A673 (cell line): ENCODE data around the gene STX1A. TPM values are rescaled to one million over a fixed set of nuclear protein-coding genes. Genes with fewer than 3 reads are reported as not detected.
A peak's percentile ranks its signal among the peaks of the same experiment; 100 is the strongest.

Experiments
- BruUV-seq: library from RNA; stranded (reverse); fragments of 400-500 nt; replicated peaks from 2 replicates; lab custom pipeline; 2021; lab: Mats Ljungman, UMichigan
- CTCF ChIA-PET: fragments of 300-600 bp; sonication (Branson Sonifier 250); formaldehyde crosslinking; loops from one replicate; lab custom pipeline; 2022; ENCODE audit warnings: antibody characterized with exemption; lab: Charles Lee
- POLR2A ChIA-PET: fragments of 300-600 bp; sonication (Branson Sonifier 250); formaldehyde crosslinking; loops from one replicate; lab custom pipeline; 2022; ENCODE audit warnings: antibody characterized with exemption; ENCODE audit not compliant: low non-redundant PET; lab: Charles Lee
- DNase-seq: peaks from one replicate; pipeline ENCODE4 v3.0.0-alpha.2; 2015; ENCODE audit warnings: low spot score
- H3K27ac ChIP-seq: fragments of 200-600 bp; sonication (generic); 2 replicates; pipeline ENCODE4 v1.5.1; 2016; ENCODE audit warnings: mixed run types, low read depth, mild to moderate bottlenecking, mixed read lengths, antibody characterized with exemption, low read length; ENCODE audit not compliant: poor library complexity, severe bottlenecking
- H3K27me3 ChIP-seq: fragments of 200-600 bp; sonication (generic); replicated peaks from 2 replicates; pipeline ENCODE4 v1.6.1; 2017; ENCODE audit warnings: mixed run types, low read depth, mild to moderate bottlenecking, mixed read lengths, antibody characterized with exemption, low read length; ENCODE audit not compliant: insufficient read depth, poor library complexity
- H3K36me3 ChIP-seq: fragments of 200-600 bp; sonication (generic); 2 replicates; pipeline ENCODE4 v1.6.1; 2016; ENCODE audit warnings: mixed run types, mild to moderate bottlenecking, mixed read lengths, antibody characterized with exemption, low read length; ENCODE audit not compliant: insufficient read depth, poor library complexity, severe bottlenecking
- H3K4me1 ChIP-seq: fragments of 200-600 bp; sonication (generic); 2 replicates; pipeline ENCODE4 v1.6.1; 2017; ENCODE audit warnings: mixed run types, mild to moderate bottlenecking, mixed read lengths, antibody characterized with exemption, low read length; ENCODE audit not compliant: insufficient read depth, poor library complexity, severe bottlenecking
- H3K4me3 ChIP-seq: fragments of 200-600 bp; sonication (generic); 2 replicates; pipeline ENCODE4 v1.5.1; 2016; ENCODE audit warnings: low read depth, mixed run types, mild to moderate bottlenecking, mixed read lengths, low read length; ENCODE audit not compliant: poor library complexity, severe bottlenecking
- H3K9me3 ChIP-seq: fragments of 200-600 bp; sonication (generic); 2 replicates; pipeline ENCODE4 v1.6.1; 2016; ENCODE audit warnings: mixed run types, low read depth, mild to moderate bottlenecking, mixed read lengths, antibody characterized with exemption, low read length; ENCODE audit not compliant: poor library complexity, severe bottlenecking
- EZH2 ChIP-seq: fragments of 200-600 bp; sonication (generic); IDR thresholded peaks from 2 replicates; pipeline ENCODE4 v1.6.1; 2017; ENCODE audit warnings: borderline replicate concordance, low read depth, mild to moderate bottlenecking, mixed read lengths, antibody characterized with exemption, low read length; ENCODE audit not compliant: poor library complexity, severe bottlenecking
- intact Hi-C: fragments of 100-400 bp; cut with micrococcal nuclease; formaldehyde crosslinking; loops from one replicate; pipeline ENCODE4 v1.10.0; 2022; ENCODE audit not compliant: unreplicated experiment
- total RNA-seq: library from RNA; stranded (reverse); gene quantifications from 2 replicates; pipeline ENCODE4 v1.2.3, GENCODE V29; 2021
- TF ChIP-seq, protein P1 (sequence below): fragments of 300-800, 200-600 bp; sonication (generic); conservative IDR thresholded peaks from 2 replicates; pipeline ENCODE4 v1.5.1; 2017; ENCODE audit warnings: low read depth, mild to moderate bottlenecking, antibody characterized with exemption, low read length, moderate library complexity, mixed read lengths

The STX1A gene
- total RNA-seq, 1 experiment from 2014 or later = 47.1 TPM

DNA sequence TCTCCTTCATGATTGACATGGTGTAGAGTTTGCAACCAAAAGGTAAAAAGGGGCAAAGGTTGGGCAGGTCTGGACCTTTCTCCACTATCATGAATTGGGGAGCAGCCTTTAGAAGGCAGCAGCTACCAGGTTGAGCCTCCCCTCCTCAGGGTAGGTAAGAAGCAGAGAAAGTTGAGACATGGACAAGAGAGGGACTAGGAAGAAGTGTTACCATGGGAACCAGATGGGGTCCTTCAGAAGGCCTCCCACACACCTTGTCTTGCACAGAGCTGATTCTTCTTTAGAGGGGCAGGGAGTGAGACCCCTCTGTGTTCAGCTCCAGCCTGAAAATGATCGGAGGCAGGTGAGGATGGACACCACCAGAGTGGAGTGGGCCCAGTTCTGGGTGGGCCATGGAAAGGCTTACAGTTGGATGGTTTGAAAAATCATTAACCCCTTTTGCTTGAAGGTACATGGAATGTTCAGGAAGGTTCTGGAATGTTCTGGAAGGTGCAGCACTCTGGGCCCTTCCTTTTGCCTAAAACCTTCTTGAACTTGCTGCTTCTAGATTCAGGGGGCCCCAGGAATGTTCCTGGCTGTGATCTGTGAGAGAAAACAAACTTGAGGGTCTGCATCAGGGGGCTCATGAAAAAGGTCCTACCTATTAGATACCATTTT, 44.9 kb downstream of the STX1A start:
- no peak for TF ChIP-seq EZH2
- TF ChIP-seq, protein P1, sequence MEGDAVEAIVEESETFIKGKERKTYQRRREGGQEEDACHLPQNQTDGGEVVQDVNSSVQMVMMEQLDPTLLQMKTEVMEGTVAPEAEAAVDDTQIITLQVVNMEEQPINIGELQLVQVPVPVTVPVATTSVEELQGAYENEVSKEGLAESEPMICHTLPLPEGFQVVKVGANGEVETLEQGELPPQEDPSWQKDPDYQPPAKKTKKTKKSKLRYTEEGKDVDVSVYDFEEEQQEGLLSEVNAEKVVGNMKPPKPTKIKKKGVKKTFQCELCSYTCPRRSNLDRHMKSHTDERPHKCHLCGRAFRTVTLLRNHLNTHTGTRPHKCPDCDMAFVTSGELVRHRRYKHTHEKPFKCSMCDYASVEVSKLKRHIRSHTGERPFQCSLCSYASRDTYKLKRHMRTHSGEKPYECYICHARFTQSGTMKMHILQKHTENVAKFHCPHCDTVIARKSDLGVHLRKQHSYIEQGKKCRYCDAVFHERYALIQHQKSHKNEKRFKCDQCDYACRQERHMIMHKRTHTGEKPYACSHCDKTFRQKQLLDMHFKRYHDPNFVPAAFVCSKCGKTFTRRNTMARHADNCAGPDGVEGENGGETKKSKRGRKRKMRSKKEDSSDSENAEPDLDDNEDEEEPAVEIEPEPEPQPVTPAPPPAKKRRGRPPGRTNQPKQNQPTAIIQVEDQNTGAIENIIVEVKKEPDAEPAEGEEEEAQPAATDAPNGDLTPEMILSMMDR = no peak
- no peak for DNase-seq
- peak overlapping the region; percentile 37 for H3K27ac ChIP-seq
- ChIA-PET POLR2A (no interaction called here), CTCF (no interaction called here)
- intact Hi-C loops = no loop called here
- H3K27me3 ChIP-seq = no peaks in the 10 kb centered on the region
- H3K4me3 ChIP-seq = no peak overlapping the region
- no peaks in the 10 kb centered on the region for H3K4me1 ChIP-seq
- peaks cover 6% of the 10 kb centered on the region for H3K36me3 ChIP-seq
- no peaks in the 10 kb centered on the region for H3K9me3 ChIP-seq
- BruUV-seq = no TSS peak

- ChIA-PET CTCF (no interaction called here), POLR2A (no interaction called here)
- peaks cover 6% of the 10 kb centered on the region for H3K4me1 ChIP-seq
- H3K4me3 ChIP-seq = no peak overlapping the region
- intact Hi-C loops = no loop called here
- no peaks in the 10 kb centered on the region for H3K27me3 ChIP-seq
- TF ChIP-seq, protein P1 = no peak
- TF ChIP-seq EZH2 = no peak
- BruUV-seq = no TSS peak
- DNase-seq = no peak
- H3K9me3 ChIP-seq = no peaks in the 10 kb centered on the region
- H3K36me3 ChIP-seq = no peaks in the 10 kb centered on the region
- H3K27ac ChIP-seq = no peak overlapping the region
These were observed 47.5 kb downstream of the STX1A start for GRCh38 chr7:73671857-73672445.

DNA sequence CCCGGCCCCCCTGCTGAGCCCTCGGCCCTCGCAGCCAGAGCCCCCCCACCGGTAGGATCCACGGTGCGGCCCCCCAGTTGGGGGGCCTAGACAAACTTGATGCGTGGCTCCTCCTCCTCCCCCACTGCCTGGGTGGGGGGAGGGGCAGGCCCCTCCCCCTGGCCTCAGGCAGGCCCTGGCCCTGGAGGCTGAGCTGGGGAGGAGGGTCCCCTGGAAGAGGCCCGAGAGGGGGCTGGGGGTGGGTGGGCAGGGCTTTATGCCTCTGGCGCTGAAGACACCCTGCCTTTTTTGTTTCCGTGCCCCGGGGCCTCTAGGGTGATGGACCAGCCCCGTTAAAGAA, 48.2 kb downstream of the STX1A start:
- H3K9me3 ChIP-seq = no peaks in the 10 kb centered on the region
- H3K4me1 ChIP-seq = peaks cover 6% of the 10 kb centered on the region
- POLR2A ChIA-PET = no interaction called here
- H3K27ac ChIP-seq = no peak overlapping the region
- BruUV-seq = no TSS peak
- TF ChIP-seq, protein P1 = no peak
- TF ChIP-seq EZH2 = no peak
- no peak overlapping the region for H3K4me3 ChIP-seq
- H3K27me3 ChIP-seq = no peaks in the 10 kb centered on the region
- DNase-seq = no peak
- CTCF ChIA-PET = no interaction called here
- intact Hi-C loops = no loop called here
- H3K36me3 ChIP-seq = no peaks in the 10 kb centered on the region
